NCI-H2196 treated with DMSO at 0.1 percent for 48 hours (cell line): ENCODE data around the gene MAL.
"Not testable (repeated sequence)": the region's sequence is repeated elsewhere in the genome, so short reads cannot be mapped to it uniquely, and the experiment has no call there.

Source experiments
- DNase-seq: peaks from one replicate; lab custom pipeline; 2025; ENCODE audit not compliant: unreplicated experiment; lab: John Stamatoyannopoulos, UW

The MAL gene

GRCh38 chr2:95087379-95087778 is 61.9 kb downstream of the MAL start:
- DNase-seq = no peak

GRCh38 chr2:95091885-95092555 is 66.5 kb downstream of the MAL start:
- no peak for DNase-seq

- not testable (repeated sequence) for DNase-seq
Observed at GRCh38 chr2:95098273-95098672, 72.8 kb downstream of the MAL start.

GRCh38 chr2:95099910-95100309 is 74.4 kb downstream of the MAL start:
- DNase-seq = no peak
